ENCODE data around the gene ANKRD53.
"Not testable (repeated sequence)": the region's sequence is repeated elsewhere in the genome, so short reads cannot be mapped to it uniquely, and the experiment has no call there.

Gene ANKRD53

GRCh38 chr2:71011786-71012185 is 33.4 kb downstream of the ANKRD53 start:
- DNase-seq (ENCODE audit: low read depth) = not testable (repeated sequence)

- DNase-seq (ENCODE audit: low read depth) = no peak
Measured at GRCh38 chr2:71018625-71019024, 40.2 kb downstream of the ANKRD53 start.

- not testable (repeated sequence) for DNase-seq (ENCODE audit: low read depth)
Measured at GRCh38 chr2:71019989-71020388, 41.6 kb downstream of the ANKRD53 start.

- DNase-seq (ENCODE audit: low read depth) = not testable (repeated sequence)
Measured at GRCh38 chr2:71021394-71021793, 43.0 kb downstream of the ANKRD53 start.

GRCh38 chr2:71023553-71024243 is 45.3 kb downstream of the ANKRD53 start:
- peak; percentile 47 for DNase-seq (ENCODE audit: low read depth)
